Measurements from ENCODE around the gene TMEM43. TPM values are rescaled to one million over a fixed set of nuclear protein-coding genes. Genes with fewer than 3 reads are reported as not detected.

Gene TMEM43
- total RNA-seq, 1 experiment from 2014 or later, result 36.7 TPM

DNA sequence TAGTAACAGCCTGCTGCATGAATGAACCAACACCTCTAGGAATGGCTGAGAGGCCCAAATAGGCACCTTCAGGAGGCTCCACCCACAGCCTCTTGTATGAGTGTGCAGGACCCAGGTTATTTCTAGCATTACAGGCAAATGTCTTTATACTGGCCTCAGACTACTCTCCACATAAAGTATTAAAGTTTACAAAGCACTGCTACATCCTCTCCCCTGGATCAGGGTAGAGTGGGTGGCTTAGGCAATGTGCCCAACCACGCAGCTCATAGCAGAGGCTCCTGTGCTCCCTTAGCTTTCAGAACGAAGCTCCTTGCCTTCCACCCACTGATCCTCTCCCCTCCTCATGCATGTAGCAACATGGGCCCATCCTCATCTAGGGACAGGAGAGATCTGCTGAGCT, 16.3 kb downstream of the TMEM43 start:
- H2BK12ac ChIP-seq (ENCODE audit: insufficient read length, low read depth, low read length), result no peak overlapping the region
- no peak overlapping the region for H3K4ac ChIP-seq (ENCODE audit: low read depth, low read length)
- H3K14ac ChIP-seq (ENCODE audit: insufficient read depth, low read length), result no peak overlapping the region
- H3K4me1 Mint-ChIP-seq, result peaks cover 4 to 10% of the 10 kb centered on the region in 2 experiments; a peak in 3 of 4 replicates
- H3K56ac ChIP-seq (ENCODE audit: insufficient read length, low read depth, low read length), result no peak overlapping the region
- no peak overlapping the region for H2BK20ac ChIP-seq (ENCODE audit: low read depth, low read length, poor library complexity, severe bottlenecking)
- no peak overlapping the region for H3K23ac ChIP-seq (ENCODE audit: insufficient read length, low read depth, low read length)
- no peak overlapping the region for H2BK5ac ChIP-seq (ENCODE audit: insufficient read length, low read length)
- H3K9ac ChIP-seq (ENCODE audit: extremely low read depth, insufficient read length, low read length), result no peak overlapping the region
- no peak overlapping the region for H2BK120ac ChIP-seq (ENCODE audit: low read depth, low read length, poor library complexity, severe bottlenecking)
- H3K27me3 Mint-ChIP-seq (ENCODE audit: low read depth), result no peaks in the 10 kb centered on the region; the same call in 1 of the 2 replicates
- H4K8ac ChIP-seq (replicated peaks; ENCODE audit: insufficient read length, low read depth, low read length), result no peak overlapping the region
- H3K9me3 Mint-ChIP-seq, result no peaks in the 10 kb centered on the region
- no peak overlapping the region for H2AFZ ChIP-seq (ENCODE audit: low read length)
- no peaks in the 10 kb centered on the region; the same call in 1 of the 2 replicates for H3K4me1 ChIP-seq (ENCODE audit: insufficient read depth, low read length)
- TF ChIP-seq, protein P1, sequence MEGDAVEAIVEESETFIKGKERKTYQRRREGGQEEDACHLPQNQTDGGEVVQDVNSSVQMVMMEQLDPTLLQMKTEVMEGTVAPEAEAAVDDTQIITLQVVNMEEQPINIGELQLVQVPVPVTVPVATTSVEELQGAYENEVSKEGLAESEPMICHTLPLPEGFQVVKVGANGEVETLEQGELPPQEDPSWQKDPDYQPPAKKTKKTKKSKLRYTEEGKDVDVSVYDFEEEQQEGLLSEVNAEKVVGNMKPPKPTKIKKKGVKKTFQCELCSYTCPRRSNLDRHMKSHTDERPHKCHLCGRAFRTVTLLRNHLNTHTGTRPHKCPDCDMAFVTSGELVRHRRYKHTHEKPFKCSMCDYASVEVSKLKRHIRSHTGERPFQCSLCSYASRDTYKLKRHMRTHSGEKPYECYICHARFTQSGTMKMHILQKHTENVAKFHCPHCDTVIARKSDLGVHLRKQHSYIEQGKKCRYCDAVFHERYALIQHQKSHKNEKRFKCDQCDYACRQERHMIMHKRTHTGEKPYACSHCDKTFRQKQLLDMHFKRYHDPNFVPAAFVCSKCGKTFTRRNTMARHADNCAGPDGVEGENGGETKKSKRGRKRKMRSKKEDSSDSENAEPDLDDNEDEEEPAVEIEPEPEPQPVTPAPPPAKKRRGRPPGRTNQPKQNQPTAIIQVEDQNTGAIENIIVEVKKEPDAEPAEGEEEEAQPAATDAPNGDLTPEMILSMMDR (conservative IDR thresholded peaks at IDR 0.05), result no peak
- no peak overlapping the region for H2BK15ac ChIP-seq (ENCODE audit: low read depth, low read length)
- no peak for DNase-seq
- H3K4me2 ChIP-seq (ENCODE audit: insufficient read depth, insufficient read length, low read length), result no peak overlapping the region
- no peak overlapping the region for H3T11ph ChIP-seq (ENCODE audit: low read length)
- no peaks in the 10 kb centered on the region for H3K79me2 ChIP-seq (ENCODE audit: insufficient read depth, low read length)
- no peak overlapping the region for H3K27ac Mint-ChIP-seq
- H4K20me1 ChIP-seq (ENCODE audit: control insufficient read depth, insufficient read depth, insufficient read length), result peaks cover 2% of the 10 kb centered on the region
- no peaks in the 10 kb centered on the region for H3K23me2 ChIP-seq (ENCODE audit: insufficient read length, low read depth, low read length, poor library complexity, severe bottlenecking)
- no peak overlapping the region for H2AK5ac ChIP-seq (ENCODE audit: insufficient read length, low read length)
- no peak overlapping the region for H4K5ac ChIP-seq (ENCODE audit: insufficient read length, low read depth, low read length)
- H3K18ac ChIP-seq (ENCODE audit: insufficient read length, low read depth, low read length), result no peak overlapping the region
- no peak overlapping the region for H3K27ac ChIP-seq (ENCODE audit: insufficient read length, low read depth, low read length)
- H4K91ac ChIP-seq (ENCODE audit: insufficient read length, low read depth, low read length), result no peak overlapping the region
- no peaks in the 10 kb centered on the region for H3K9me3 ChIP-seq (ENCODE audit: control insufficient read depth, low read depth, low read length)
- no peak overlapping the region for H3K4me3 Mint-ChIP-seq
- H3K79me1 ChIP-seq (ENCODE audit: insufficient read depth, low read depth, low read length, poor library complexity, severe bottlenecking), result no peaks in the 10 kb centered on the region
- WGBS (ENCODE audit: extremely low coverage, insufficient read length, low lambda C conversion rate), result no CpG with 5 or more reads among the region's 2 CpGs
- no peaks in the 10 kb centered on the region for H3K27me3 ChIP-seq (ENCODE audit: insufficient read depth, low read length)
- H3K36me3 Mint-ChIP-seq (ENCODE audit: insufficient read depth in 1 of 3, low read depth in 3 of 3), result peaks cover 9 to 63% (median 22%) of the 10 kb centered on the region in 3 experiments; a peak in 6 of 7 replicates
